Keratinocyte (primary cell): Measurements from ENCODE around the gene ALDH9A1. TPM values are rescaled to one million over a fixed set of nuclear protein-coding genes. Genes with fewer than 3 reads are reported as not detected.
"Not testable (repeated sequence)": the region's sequence is repeated elsewhere in the genome, so short reads cannot be mapped to it uniquely, and the experiment has no call there.

Source experiments
- DNase-seq: peaks from one replicate; pipeline ENCODE4 v3.0.0-alpha.2; 2011; ENCODE audit warnings: low read depth, missing footprints, low spot score
- FAIRE-seq: peaks from 2 replicates; lab custom pipeline; 2011; peaks lifted over from hg19 to GRCh38; lab: Jason Lieb, UNC
- H2AFZ ChIP-seq: 2 replicates; pipeline ENCODE4 v1.6.0; 2012; ENCODE audit warnings: low read length, control low read depth, inconsistent platforms; ENCODE audit not compliant: control insufficient read depth
- H3K27ac ChIP-seq: 2 replicates; pipeline ENCODE4 v1.5.1; 2011; ENCODE audit warnings: low read length; ENCODE audit not compliant: control insufficient read depth, insufficient read depth
- H3K27me3 ChIP-seq: 3 replicates; pipeline ENCODE4 v1.6.0; 2011; ENCODE audit warnings: low read length; ENCODE audit not compliant: control insufficient read depth, insufficient read depth; ENCODE audit errors: extremely low read depth
- H3K36me3 ChIP-seq, 2 experiments: 2 replicates in 1 of 2; 3 replicates in 1 of 2; pipeline ENCODE4 v1.5.1; 2011; ENCODE audit warnings: low read length in 2 of 2, mild to moderate bottlenecking in 1 of 2; ENCODE audit not compliant: control insufficient read depth in 2 of 2, insufficient read depth in 2 of 2; ENCODE audit errors: extremely low read depth in 1 of 2
- H3K4me1 ChIP-seq: 3 replicates; pipeline ENCODE4 v1.5.1; 2011; ENCODE audit warnings: low read length; ENCODE audit not compliant: control insufficient read depth, insufficient read depth; ENCODE audit errors: extremely low read depth
- H3K4me2 ChIP-seq: 3 replicates; pipeline ENCODE4 v1.6.0; 2011; ENCODE audit warnings: low read depth, low read length; ENCODE audit not compliant: control insufficient read depth, insufficient read depth; ENCODE audit errors: extremely low read depth
- H3K4me3 ChIP-seq, 3 experiments: fragments of 200-600 bp in 1 of 3; sonication (generic) in 1 of 3; 2 replicates in 2 of 3; 3 replicates in 1 of 3; pipeline ENCODE4 v1.5.1; 2011 to 2016; ENCODE audit warnings: low read length in 3 of 3, mild to moderate bottlenecking in 3 of 3, control low read depth in 2 of 3, inconsistent platforms in 1 of 3, low read depth in 1 of 3, mixed read lengths in 1 of 3, mixed run types in 1 of 3, moderate library complexity in 1 of 3; ENCODE audit not compliant: control insufficient read depth in 2 of 3, insufficient read depth in 2 of 3; ENCODE audit errors: extremely low read depth in 1 of 3
- H3K79me2 ChIP-seq: 2 replicates; pipeline ENCODE4 v1.6.0; 2012; ENCODE audit warnings: low read length; ENCODE audit not compliant: control insufficient read depth, insufficient read depth
- H3K9ac ChIP-seq: 3 replicates; pipeline ENCODE4 v1.6.0; 2011; ENCODE audit warnings: low read length; ENCODE audit not compliant: control insufficient read depth, insufficient read depth; ENCODE audit errors: extremely low read depth
- H3K9me1 ChIP-seq: 3 replicates; pipeline ENCODE4 v1.6.0; 2011; ENCODE audit warnings: low read length; ENCODE audit not compliant: control insufficient read depth, insufficient read depth; ENCODE audit errors: extremely low read depth
- H3K9me3 ChIP-seq: 2 replicates; pipeline ENCODE4 v1.5.1; 2012; ENCODE audit warnings: low read depth, low read length; ENCODE audit not compliant: control insufficient read depth
- H4K20me1 ChIP-seq: 3 replicates; pipeline ENCODE4 v1.6.0; 2011; ENCODE audit warnings: low read length; ENCODE audit not compliant: control insufficient read depth, insufficient read depth; ENCODE audit errors: extremely low read depth
- CTCF ChIP-seq, 3 experiments: IDR thresholded peaks in 1 of 3; conservative IDR thresholded peaks in 1 of 3; optimal IDR thresholded peaks in 1 of 3; 2 replicates in 2 of 3; 3 replicates in 1 of 3; pipeline versions ENCODE3 to v1.5.1; 2011; ENCODE audit warnings: low read length in 3 of 3, mild to moderate bottlenecking in 3 of 3, moderate library complexity in 2 of 3, control low read depth in 1 of 3, inconsistent platforms in 1 of 3; ENCODE audit not compliant: insufficient read depth in 2 of 3; ENCODE audit errors: extremely low read depth in 1 of 3
- EZH2 ChIP-seq: IDR thresholded peaks from one replicate; pipeline ENCODE4 v1.6.1; 2012; ENCODE audit warnings: inconsistent platforms, mild to moderate bottlenecking, low read length, moderate library complexity
- dilution Hi-C: fragments of 300-500 bp; cut with MboI; formaldehyde crosslinking; loops from one replicate; pipeline ENCODE4 v1.7.0; 2020; ENCODE audit warnings: low sequenced_read_pairs; ENCODE audit not compliant: extremely low pct_ligation_motif_present
- polyA plus RNA-seq, 5 experiments: library from polyadenylated mRNA; depleted of rRNA in 3 of 5; stranded (reverse) in 3 of 5; stranded (forward) in 1 of 5; unstranded in 1 of 5; fragments of >200 nt; gene quantifications; 1 replicate in 1 of 5; 2 replicates in 3 of 5; 3 replicates in 1 of 5; pipeline versions ENCODE4 v1.2.1 to v1.2.3, GENCODE V29; 2011 to 2012; ENCODE audit warnings: missing spikeins in 2 of 5, low read depth in 1 of 5, low replicate concordance in 1 of 5

ALDH9A1 gene
- polyA plus RNA-seq, 1 donor (not counting 4 experiments of a cell fraction or from before 2014, with no cell fraction given) = 77.4 TPM

- dilution Hi-C loops = no loop called here
- no peaks in the 10 kb centered on the region for H3K79me2 ChIP-seq
- no peak overlapping the region for H3K4me3 ChIP-seq
- no peak for DNase-seq
- no peak overlapping the region for H3K27ac ChIP-seq
- H3K9ac ChIP-seq = no peak overlapping the region
- no peaks in the 10 kb centered on the region for H3K36me3 ChIP-seq
- H4K20me1 ChIP-seq = no peaks in the 10 kb centered on the region
- H3K9me1 ChIP-seq = no peaks in the 10 kb centered on the region
- no peak for FAIRE-seq
- TF ChIP-seq EZH2 = no peak
- no peak for TF ChIP-seq CTCF (optimal IDR thresholded peaks at IDR 0.05 in 1 of 3, IDR thresholded peaks at IDR 0.05 in 1 of 3, conservative IDR thresholded peaks at IDR 0.05 in 1 of 3; ENCODE audit: extremely low read depth in 1 of 3, insufficient read depth in 2 of 3, low read length in 3 of 3)
- no peak overlapping the region for H3K4me2 ChIP-seq
- no peaks in the 10 kb centered on the region for H3K9me3 ChIP-seq
- no peak overlapping the region for H2AFZ ChIP-seq
- no peaks in the 10 kb centered on the region for H3K27me3 ChIP-seq
- H3K4me1 ChIP-seq = peaks cover 3% of the 10 kb centered on the region
These were observed 5.3 kb upstream of the ALDH9A1 start for GRCh38 chr1:165703648-165704047.

GRCh38 chr1:165701922-165702321 lies 3.6 kb upstream of the ALDH9A1 start:
- H3K4me1 ChIP-seq, dilution Hi-C loops, H4K20me1 ChIP-seq, DNase-seq, FAIRE-seq, H3K27ac ChIP-seq, H3K4me2 ChIP-seq, H3K79me2 ChIP-seq, H2AFZ ChIP-seq, H3K27me3 ChIP-seq, H3K9me3 ChIP-seq, H3K9ac ChIP-seq, H3K36me3 ChIP-seq, H3K9me1 ChIP-seq, H3K4me3 ChIP-seq: not testable (repeated sequence)

GRCh38 chr1:165699577-165699976 lies 1.2 kb upstream of the ALDH9A1 start:
- dilution Hi-C loops = no loop called here
- Histone ChIP-seq H3K9me1 (no peaks in the 10 kb centered on the region), H3K4me2 (no peak overlapping the region), H4K20me1 (no peaks in the 10 kb centered on the region), H3K27ac (no peak overlapping the region), H3K9me3 (no peaks in the 10 kb centered on the region), H3K36me3 (no peaks in the 10 kb centered on the region), H2AFZ (no peak overlapping the region), H3K27me3 (no peaks in the 10 kb centered on the region), H3K4me1 (peaks cover 16% of the 10 kb centered on the region), H3K79me2 (peaks cover 25% of the 10 kb centered on the region), H3K4me3 (no peak overlapping the region), H3K9ac (no peak overlapping the region)
- no peak for TF ChIP-seq CTCF (optimal IDR thresholded peaks at IDR 0.05 in 1 of 3, IDR thresholded peaks at IDR 0.05 in 1 of 3, conservative IDR thresholded peaks at IDR 0.05 in 1 of 3; ENCODE audit: extremely low read depth in 1 of 3, insufficient read depth in 2 of 3, low read length in 3 of 3)
- no peak for TF ChIP-seq EZH2
- no peak for FAIRE-seq
- no peak for DNase-seq
